ENCODE measurements around the gene ARHGEF40.
A peak's percentile ranks its signal among the peaks of the same experiment; 100 is the strongest.

ARHGEF40 gene

DNA sequence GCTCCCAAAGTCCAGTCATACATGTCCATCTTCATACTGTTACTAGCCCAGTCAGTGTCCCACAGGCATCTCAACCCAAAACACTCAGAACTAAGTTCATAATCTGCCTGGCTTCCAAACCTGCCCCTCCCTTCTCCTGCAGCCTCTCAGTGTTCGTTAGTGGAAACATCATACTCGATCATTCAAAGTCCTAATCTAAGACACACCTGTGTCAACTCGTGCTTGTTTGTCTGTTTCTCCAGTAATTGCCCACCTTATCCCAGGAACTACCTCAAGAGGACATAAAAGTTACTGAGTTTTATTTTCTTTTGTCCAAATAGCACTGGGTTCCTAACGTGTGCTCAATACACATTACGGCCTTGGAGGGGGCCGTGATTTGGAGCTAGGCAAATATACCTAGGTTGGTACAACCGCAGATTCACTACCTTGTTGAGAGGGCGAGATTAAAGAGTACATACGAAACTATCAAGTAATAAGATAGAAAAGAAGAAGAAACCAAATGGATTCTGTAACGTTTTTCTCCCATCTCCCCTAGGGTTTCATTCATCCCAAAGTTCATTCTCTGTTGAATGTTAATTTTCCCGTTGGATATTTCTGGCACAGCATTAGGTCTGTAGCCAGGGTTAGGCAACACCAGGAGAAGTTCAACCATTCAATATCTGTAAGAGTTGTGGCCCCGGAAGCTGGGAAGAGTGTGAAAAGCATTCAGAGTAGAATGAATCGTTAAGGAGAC is 9.3 kb upstream of the ARHGEF40 start:
- DNase-seq, result no peak

- DNase-seq, result no peak
These were observed 8.8 kb upstream of the ARHGEF40 start for GRCh38 chr14:21061347-21061668.

DNA sequence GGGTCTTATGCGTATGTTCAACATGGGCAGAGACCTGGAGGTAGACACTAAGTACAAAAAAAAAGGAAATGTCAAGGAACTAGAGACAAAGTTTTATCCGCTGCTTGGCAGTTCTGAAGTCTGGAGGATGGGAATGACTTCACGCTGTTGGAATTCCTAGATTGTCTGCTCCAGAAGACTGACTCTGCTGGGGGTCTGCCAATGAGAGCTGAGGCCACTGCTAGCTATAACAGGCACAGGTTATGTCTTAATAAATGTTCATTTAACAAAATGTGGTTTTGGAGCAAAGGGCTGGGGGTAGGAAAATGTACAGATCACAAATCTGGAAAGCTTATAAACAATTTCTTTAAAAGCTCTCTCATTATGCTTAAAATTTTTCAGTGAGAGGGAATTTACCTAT is 6.6 kb upstream of the ARHGEF40 start:
- no peak for DNase-seq

- no peak for DNase-seq
These were observed 3.1 kb upstream of the ARHGEF40 start for GRCh38 chr14:21066882-21067502.

DNA sequence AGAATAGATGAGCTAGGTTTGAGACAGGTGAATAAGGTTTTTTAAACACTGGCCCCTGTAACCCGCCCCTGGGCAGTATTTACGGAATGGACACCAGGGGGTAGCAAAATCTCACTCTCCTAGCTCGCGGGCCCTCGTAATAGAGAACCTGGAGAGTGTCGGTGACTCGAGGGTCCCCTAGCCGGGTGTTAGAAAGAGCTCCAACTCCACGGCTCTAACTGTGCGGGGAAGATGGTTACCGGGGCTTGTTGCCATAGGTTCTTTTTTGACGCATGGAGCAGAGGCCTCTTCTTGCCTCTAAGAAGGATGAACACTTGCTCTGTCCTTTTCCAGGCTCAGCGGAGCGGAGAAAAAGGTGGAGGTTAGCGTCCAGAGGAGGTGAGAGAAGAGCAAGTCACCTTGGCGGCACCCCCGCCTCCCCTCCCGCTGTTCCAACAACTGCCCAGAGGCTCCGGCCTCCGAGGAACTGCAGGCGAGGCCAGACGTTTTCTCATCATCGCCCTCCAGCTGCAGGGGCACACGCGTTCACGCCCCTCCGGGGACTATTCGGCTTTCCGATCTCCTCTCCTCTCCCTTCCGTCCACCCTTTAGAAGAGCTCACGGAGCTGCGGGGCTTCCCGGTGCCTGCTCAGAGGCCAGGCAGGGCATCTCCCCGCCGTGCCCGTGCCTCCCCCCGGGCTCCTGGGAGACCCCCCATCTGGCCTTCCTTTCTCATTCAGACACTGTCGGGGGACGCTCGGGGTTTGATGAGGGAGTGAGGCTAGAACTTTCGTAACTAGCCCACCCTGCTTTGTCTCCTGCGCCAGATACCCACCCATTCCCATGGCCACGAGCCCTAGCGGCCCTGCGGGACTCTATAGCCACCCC is 1.4 kb upstream of the ARHGEF40 start:
- peak; percentile 44 for DNase-seq

GRCh38 chr14:21069388-21070082 is 569 bp upstream of the ARHGEF40 start:
- DNase-seq, result no peak

DNA sequence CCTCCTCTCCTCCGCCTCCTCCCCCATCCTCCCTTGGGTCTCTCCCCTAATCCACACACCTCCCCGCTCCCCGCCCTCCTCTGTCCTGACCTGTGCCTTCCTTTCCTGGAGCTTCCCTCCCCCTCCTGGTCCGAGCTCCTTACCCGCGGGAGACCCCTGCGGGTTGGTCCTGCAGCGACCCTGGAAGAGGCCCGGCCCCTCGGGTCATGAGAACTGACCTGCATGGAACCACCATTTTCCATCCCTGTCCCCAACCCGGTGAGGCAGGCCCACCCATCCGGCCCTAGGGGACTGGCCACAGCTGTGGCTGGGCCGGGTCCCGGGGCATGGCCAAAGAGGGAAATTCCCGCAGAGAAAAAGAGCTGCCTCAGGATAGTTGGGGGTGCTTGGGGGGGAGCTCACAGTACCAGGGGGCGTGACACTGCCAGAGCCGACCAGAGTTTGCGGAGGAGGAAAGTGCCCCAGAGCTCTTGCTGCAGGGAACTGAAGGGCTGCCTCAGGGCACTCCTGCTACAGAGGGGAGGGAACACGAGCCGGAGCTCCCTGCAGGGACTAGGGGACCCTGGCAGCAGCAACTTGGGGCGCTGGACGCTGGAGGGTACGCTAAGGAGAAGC is 613 bp downstream of the ARHGEF40 start:
- no peak for DNase-seq

DNA sequence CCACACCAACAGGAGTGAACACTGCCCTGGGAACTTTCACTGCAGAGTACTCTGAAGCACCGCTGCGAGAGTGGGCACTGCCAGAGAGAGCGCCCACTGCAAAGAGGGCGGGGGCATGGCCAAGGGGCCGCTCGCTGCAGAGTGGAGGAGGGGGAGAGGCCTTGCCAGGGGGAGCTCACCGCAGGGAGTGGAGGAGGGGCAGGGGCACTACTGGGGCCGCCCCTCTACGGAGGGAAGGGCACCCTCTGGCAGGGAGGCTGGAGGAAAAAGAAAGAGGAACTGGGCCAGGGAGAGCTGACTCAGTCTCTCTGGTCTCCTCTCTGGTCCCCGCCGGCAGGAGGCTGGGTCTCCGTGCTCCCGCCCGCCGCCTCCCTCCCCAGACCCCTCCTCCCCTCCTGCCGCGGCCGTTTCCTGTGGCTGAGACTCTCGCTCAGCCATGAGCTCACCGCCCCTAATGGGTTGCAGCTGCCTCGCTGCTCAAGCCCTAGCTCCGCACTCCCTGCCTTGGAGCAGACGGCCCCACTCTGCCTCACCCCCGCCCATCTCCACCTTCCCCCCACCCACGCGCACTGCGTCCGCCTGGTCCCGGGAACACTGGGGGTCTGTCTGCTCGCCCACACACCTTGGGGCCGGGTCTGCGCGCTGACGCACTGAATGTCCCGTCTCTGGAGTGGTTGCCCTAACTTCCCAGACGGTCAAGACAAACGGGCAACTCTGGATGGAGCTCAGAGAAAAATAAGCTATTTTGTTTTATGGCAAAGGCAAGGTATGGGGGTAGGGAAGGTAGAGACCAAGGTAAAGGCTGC is 1.3 kb downstream of the ARHGEF40 start:
- DNase-seq, result no peak

GRCh38 chr14:21072031-21072473 is 1.9 kb downstream of the ARHGEF40 start:
- DNase-seq, result no peak

DNA sequence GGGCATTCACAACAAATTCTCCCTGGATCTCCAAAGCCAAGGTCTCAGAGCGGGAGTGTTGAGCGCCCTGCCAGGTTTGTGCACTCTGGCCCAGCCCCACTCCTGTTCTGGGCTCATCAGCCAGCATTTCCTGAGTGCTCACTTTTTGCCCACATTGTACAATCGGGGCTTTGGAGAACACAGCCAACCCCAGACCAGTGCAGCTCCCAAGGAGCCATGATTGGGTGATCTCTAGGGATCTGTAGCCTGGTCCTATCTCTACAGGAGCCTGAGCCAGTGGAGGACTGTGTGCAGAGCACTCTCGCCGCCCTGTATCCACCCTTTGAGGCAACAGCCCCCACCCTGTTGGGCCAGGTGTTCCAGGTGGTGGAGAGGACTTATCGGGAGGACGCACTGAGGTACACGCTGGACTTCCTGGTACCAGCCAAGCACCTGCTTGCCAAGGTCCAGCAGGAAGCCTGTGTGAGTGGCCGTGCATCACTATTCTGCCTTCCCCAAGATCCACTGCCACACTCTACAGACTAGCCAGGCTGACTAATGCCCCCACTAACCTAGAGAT is 2.8 kb downstream of the ARHGEF40 start:
- DNase-seq, result no peak

DNA sequence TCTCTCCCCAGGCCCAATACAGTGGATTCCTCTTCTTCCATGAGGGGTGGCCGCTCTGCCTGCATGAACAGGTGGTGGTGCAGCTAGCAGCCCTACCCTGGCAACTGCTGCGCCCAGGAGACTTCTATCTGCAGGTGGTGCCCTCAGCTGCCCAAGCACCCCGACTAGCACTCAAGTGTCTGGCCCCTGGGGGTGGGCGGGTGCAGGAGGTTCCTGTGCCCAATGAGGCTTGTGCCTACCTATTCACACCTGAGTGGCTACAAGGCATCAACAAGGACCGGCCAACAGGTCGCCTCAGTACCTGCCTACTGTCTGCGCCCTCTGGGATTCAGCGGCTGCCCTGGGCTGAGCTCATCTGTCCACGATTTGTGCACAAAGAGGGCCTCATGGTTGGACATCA is 3.8 kb downstream of the ARHGEF40 start:
- DNase-seq, result no peak

- no peak for DNase-seq
These were observed 4.5 kb downstream of the ARHGEF40 start for GRCh38 chr14:21074398-21075272.

DNA sequence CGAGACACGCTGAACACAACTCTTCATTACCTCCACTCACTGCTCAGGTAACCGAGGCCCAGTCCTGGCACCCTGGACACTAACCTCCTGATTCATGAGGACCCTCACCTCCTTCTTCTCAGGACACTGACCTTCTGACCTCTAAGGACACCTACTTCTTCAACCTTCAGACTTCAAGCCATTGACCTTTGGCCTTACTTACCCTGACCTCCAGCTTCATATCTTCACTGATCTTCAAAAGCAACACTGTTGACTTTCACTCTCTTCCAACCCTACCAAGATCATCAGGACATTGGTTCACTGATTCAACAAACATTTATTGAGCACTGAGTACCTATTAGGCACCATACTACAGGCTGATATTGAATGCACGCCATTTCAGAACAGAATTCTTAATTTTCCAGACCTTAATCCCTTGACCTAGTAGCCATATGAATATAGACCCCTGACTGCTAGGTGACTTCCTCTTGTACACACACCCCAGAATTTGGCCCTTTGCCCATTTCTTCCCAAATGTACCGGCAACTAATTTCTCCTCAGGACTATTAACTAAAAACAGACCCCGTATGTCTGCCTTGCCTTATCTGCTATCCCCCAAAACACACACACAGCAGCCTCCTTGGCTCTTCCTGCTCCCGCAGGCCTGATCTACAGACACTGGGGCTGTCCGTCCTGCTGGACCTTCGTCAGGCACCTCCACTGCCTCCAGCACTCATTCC is 5.8 kb downstream of the ARHGEF40 start:
- no peak for DNase-seq

GRCh38 chr14:21077672-21078071 is 7.6 kb downstream of the ARHGEF40 start:
- no peak for DNase-seq

- no peak for DNase-seq
These were observed 8.2 kb downstream of the ARHGEF40 start for GRCh38 chr14:21078287-21078686.

DNA sequence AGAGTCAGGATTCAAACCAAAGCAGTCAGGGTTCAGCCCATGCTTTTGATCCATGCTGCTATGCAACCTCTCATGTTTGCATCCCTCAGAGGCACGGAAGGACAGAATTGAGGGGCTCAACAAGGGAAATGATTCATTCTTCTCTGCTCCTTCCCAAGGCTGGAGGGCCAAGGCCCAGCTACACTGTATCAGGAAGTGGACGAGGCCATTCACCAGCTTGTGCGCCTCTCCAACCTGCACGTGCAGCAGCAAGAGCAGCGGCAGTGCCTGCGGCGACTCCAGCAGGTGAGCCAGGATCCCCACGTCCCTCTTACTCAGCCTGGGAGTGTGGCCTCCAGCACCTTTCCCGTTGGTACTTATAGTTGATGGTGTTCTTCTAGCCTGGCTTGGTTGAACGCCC is 8.6 kb downstream of the ARHGEF40 start:
- DNase-seq, result no peak

GRCh38 chr14:21081521-21082142 is 11.5 kb downstream of the ARHGEF40 start:
- DNase-seq, result no peak

DNA sequence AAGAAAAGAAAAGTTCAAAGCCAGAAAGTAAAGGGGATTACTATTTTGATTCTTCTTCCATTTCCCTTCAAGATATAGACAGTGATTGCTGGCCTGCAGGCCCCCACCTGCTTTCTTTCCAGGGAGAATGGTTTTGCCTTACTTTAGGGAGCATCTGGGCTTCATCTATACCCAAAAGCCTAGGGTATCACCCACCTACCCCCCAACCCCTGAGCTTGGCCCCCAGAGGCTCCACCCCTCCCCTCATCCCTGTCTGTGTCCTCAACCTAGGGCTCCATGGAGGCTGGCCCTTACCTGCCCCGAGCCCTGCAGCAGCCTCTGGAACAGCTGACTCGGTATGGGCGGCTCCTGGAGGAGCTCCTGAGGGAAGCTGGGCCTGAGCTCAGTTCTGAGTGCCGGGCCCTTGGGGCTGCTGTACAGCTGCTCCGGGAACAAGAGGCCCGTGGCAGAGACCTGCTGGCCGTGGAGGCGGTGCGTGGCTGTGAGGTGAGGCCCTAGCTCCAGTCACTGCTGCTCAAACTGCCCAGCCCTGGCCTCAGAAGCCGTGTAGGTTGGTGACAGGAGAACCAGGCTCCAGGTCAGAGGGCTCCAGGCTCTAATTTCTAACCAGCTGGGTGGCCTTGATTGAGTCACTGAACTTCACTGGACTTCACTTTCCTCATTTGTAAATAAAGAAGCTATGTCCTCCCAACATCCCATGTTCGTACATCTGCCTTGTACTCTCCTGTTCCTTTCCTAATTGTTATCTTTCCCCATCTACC is 13.6 kb downstream of the ARHGEF40 start:
- DNase-seq, result no peak

DNA sequence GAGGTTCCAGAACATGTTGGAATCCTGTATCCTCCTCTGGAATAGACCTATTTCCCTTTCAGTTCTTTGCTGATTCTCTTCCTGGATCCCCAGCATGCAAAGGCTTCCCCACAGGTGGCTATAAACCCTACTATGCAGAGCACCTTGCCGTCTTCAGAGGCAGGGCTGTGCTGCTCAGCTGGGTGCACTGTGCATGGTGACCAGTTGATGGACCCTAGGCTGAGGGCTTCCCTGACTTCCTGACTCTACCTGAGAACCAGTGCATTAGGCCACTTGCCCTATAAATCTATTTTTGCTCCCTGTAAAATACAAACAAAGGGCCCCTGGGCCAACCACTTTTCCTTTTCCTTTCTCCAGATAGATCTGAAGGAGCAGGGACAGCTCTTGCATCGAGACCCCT is 14.3 kb downstream of the ARHGEF40 start:
- no peak for DNase-seq
